ENCODE data around the gene NUFIP1. TPM values are rescaled to one million over a fixed set of nuclear protein-coding genes. Genes with fewer than 3 reads are reported as not detected.

NUFIP1 gene
- total and polyA plus RNA-seq, 2 donors (not counting 1 experiment from before 2014, with no cell fraction given) = 3.5 to 5.3 TPM

DNA sequence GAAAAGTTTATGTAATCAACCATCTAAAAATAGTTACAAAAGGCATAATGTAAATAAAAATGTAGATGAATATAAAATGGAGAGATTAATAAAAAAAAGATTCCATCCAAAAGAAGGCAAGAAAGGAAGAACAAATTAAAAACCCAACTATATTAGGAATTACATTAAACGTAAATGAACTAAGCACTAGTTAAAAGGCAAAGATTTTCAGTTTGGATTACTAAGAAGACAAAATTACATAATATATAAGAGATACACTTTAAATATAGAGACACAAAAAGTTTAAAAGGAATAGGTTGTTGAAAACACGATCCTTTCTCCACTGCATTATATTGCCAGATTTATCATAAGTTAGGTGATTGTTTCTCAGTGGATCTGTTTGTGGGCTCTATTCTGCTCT lies 27.3 kb downstream of the NUFIP1 start:
- no peak overlapping the region for H3K4me2 ChIP-seq (ENCODE audit: extremely low read depth, insufficient read depth, low read length)
- H2AFZ ChIP-seq (ENCODE audit: low read length) = no peak overlapping the region
- no peaks in the 10 kb centered on the region for H3K27me3 ChIP-seq (ENCODE audit: control insufficient read depth, insufficient read depth, low read length)
- no peaks in the 10 kb centered on the region for H3K79me2 ChIP-seq (ENCODE audit: control insufficient read depth, insufficient read depth, low read length)
- peaks cover 5% of the 10 kb centered on the region for H3K36me3 ChIP-seq (ENCODE audit: control insufficient read depth, insufficient read depth, low read length)
- H3K27ac ChIP-seq (ENCODE audit: insufficient read depth, low read length) = no peak overlapping the region
- TF ChIP-seq, protein P1, sequence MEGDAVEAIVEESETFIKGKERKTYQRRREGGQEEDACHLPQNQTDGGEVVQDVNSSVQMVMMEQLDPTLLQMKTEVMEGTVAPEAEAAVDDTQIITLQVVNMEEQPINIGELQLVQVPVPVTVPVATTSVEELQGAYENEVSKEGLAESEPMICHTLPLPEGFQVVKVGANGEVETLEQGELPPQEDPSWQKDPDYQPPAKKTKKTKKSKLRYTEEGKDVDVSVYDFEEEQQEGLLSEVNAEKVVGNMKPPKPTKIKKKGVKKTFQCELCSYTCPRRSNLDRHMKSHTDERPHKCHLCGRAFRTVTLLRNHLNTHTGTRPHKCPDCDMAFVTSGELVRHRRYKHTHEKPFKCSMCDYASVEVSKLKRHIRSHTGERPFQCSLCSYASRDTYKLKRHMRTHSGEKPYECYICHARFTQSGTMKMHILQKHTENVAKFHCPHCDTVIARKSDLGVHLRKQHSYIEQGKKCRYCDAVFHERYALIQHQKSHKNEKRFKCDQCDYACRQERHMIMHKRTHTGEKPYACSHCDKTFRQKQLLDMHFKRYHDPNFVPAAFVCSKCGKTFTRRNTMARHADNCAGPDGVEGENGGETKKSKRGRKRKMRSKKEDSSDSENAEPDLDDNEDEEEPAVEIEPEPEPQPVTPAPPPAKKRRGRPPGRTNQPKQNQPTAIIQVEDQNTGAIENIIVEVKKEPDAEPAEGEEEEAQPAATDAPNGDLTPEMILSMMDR (conservative IDR thresholded peaks at IDR 0.05 in 1 of 2, IDR thresholded peaks at IDR 0.05 in 1 of 2; ENCODE audit: low read depth in 1 of 2, low read length in 2 of 2) = no peak
- TF ChIP-seq EZH2 (IDR thresholded peaks at IDR 0.05; ENCODE audit: low read length, missing control alignments) = no peak
- H4K20me1 ChIP-seq (ENCODE audit: control insufficient read depth, extremely low read depth, insufficient read depth, low read length) = no peaks in the 10 kb centered on the region
- no peaks in the 10 kb centered on the region for H3K4me1 ChIP-seq (ENCODE audit: control insufficient read depth, extremely low read depth, insufficient read depth, low read length)
- DNase-seq (ENCODE audit: low read depth in 2 of 2) = no peak
- H3K9me3 ChIP-seq (ENCODE audit: control insufficient read depth, insufficient read depth, low read depth, low read length) = peaks cover 2% of the 10 kb centered on the region
- H3K9ac ChIP-seq (ENCODE audit: insufficient read depth, low read length) = no peak overlapping the region
- H3K4me3 ChIP-seq (replicated peaks in 1 of 4; ENCODE audit: control extremely low read depth in 1 of 4, insufficient read depth in 1 of 4, low read depth in 3 of 4, low read length in 4 of 4) = no peak overlapping the region

DNA sequence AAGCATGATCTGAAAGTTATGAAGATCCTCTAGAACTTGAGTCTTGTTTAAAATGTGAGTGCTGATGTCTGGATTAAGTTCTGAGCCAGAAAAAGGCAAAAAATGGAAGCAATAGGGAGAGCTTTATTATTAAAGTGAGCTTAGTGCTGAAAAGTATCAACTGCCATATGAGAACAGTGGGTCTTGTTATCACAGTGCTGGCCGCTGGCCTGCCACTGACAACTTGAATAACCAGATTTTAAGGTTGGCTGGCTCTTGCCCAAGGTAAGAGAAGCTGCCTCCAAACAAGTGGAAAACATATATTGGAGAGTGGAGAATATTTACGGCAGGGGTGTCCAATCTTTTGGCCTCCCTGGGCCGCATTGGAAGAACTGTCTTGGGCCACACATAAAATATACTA lies 33.9 kb downstream of the NUFIP1 start:
- no peaks in the 10 kb centered on the region for H4K20me1 ChIP-seq (ENCODE audit: control insufficient read depth, extremely low read depth, insufficient read depth, low read length)
- no peak for DNase-seq (ENCODE audit: low read depth in 2 of 2)
- H3K27me3 ChIP-seq (ENCODE audit: control insufficient read depth, insufficient read depth, low read length) = no peaks in the 10 kb centered on the region
- H3K4me2 ChIP-seq (ENCODE audit: extremely low read depth, insufficient read depth, low read length) = no peak overlapping the region
- no peak overlapping the region for H3K9ac ChIP-seq (ENCODE audit: insufficient read depth, low read length)
- H3K4me3 ChIP-seq (replicated peaks in 1 of 4; ENCODE audit: control extremely low read depth in 1 of 4, insufficient read depth in 1 of 4, low read depth in 3 of 4, low read length in 4 of 4) = no peak overlapping the region
- TF ChIP-seq, protein P1 (conservative IDR thresholded peaks at IDR 0.05 in 1 of 2, IDR thresholded peaks at IDR 0.05 in 1 of 2; ENCODE audit: low read depth in 1 of 2, low read length in 2 of 2) = no peak
- TF ChIP-seq EZH2 (IDR thresholded peaks at IDR 0.05; ENCODE audit: low read length, missing control alignments) = no peak
- H3K27ac ChIP-seq (ENCODE audit: insufficient read depth, low read length) = no peak overlapping the region
- peaks cover 2% of the 10 kb centered on the region for H3K4me1 ChIP-seq (ENCODE audit: control insufficient read depth, extremely low read depth, insufficient read depth, low read length)
- H3K9me3 ChIP-seq (ENCODE audit: control insufficient read depth, insufficient read depth, low read depth, low read length) = no peaks in the 10 kb centered on the region
- no peak overlapping the region for H2AFZ ChIP-seq (ENCODE audit: low read length)
- H3K79me2 ChIP-seq (ENCODE audit: control insufficient read depth, insufficient read depth, low read length) = no peaks in the 10 kb centered on the region
- H3K36me3 ChIP-seq (ENCODE audit: control insufficient read depth, insufficient read depth, low read length) = peaks cover 2% of the 10 kb centered on the region

DNA sequence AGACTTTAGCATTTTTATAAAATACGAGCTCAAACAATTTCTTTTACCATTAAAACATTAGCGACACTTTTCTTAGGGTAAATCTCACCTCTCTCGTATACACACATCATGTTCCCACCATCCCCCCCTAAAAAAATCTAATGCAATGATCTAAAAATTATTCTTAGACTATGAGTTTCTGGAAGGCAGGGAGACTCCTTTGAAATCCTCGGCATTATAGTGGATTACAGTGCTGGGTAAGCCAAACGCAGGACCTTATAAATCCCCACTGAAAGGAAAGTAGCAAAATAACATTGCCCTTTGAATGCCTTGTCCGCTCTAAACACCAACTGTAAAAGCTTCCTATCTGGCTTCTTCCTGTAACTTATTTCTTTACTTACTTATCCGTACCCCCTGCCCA lies 35.0 kb downstream of the NUFIP1 start:
- no peak overlapping the region for H3K4me3 ChIP-seq (replicated peaks in 1 of 4; ENCODE audit: control extremely low read depth in 1 of 4, insufficient read depth in 1 of 4, low read depth in 3 of 4, low read length in 4 of 4)
- H4K20me1 ChIP-seq (ENCODE audit: control insufficient read depth, extremely low read depth, insufficient read depth, low read length) = no peaks in the 10 kb centered on the region
- H2AFZ ChIP-seq (ENCODE audit: low read length) = no peak overlapping the region
- H3K79me2 ChIP-seq (ENCODE audit: control insufficient read depth, insufficient read depth, low read length) = no peaks in the 10 kb centered on the region
- H3K27me3 ChIP-seq (ENCODE audit: control insufficient read depth, insufficient read depth, low read length) = no peaks in the 10 kb centered on the region
- no peak for DNase-seq (ENCODE audit: low read depth in 2 of 2)
- no peak overlapping the region for H3K4me2 ChIP-seq (ENCODE audit: extremely low read depth, insufficient read depth, low read length)
- no peak overlapping the region for H3K9ac ChIP-seq (ENCODE audit: insufficient read depth, low read length)
- H3K4me1 ChIP-seq (ENCODE audit: control insufficient read depth, extremely low read depth, insufficient read depth, low read length) = peaks cover 2% of the 10 kb centered on the region
- TF ChIP-seq EZH2 (IDR thresholded peaks at IDR 0.05; ENCODE audit: low read length, missing control alignments) = no peak
- TF ChIP-seq, protein P1 (conservative IDR thresholded peaks at IDR 0.05 in 1 of 2, IDR thresholded peaks at IDR 0.05 in 1 of 2; ENCODE audit: low read depth in 1 of 2, low read length in 2 of 2) = no peak
- H3K27ac ChIP-seq (ENCODE audit: insufficient read depth, low read length) = no peak overlapping the region
- peaks cover under 1% of the 10 kb centered on the region for H3K36me3 ChIP-seq (ENCODE audit: control insufficient read depth, insufficient read depth, low read length)
- H3K9me3 ChIP-seq (ENCODE audit: control insufficient read depth, insufficient read depth, low read depth, low read length) = no peaks in the 10 kb centered on the region

Data from fibroblast of lung (primary cell).